ENCODE data around the gene AIF1L. TPM values are rescaled to one million over a fixed set of nuclear protein-coding genes. Genes with fewer than 3 reads are reported as not detected.

Gene AIF1L
- total and polyA plus RNA-seq, 2 of the 4 experiments (the other 2 are of a cell fraction) = 0.18 to 0.19 TPM

GRCh38 chr9:131048332-131048731, 48.0 kb upstream of the AIF1L start:
- no peak for TF ChIP-seq MAZ (IDR thresholded peaks at IDR 0.05; ENCODE audit: borderline replicate concordance, low read depth, low read length)
- Histone ChIP-seq H3K36me3 (ENCODE audit: control insufficient read depth, insufficient read depth, low read length) (no peaks in the 10 kb centered on the region), H3K4me1 (ENCODE audit: control insufficient read depth, insufficient read depth, low read length) (no peaks in the 10 kb centered on the region; the same call in 1 of the 2 replicates), H3K27ac (ENCODE audit: insufficient read depth, low read length) (no peak overlapping the region), H2AFZ (replicated peaks; ENCODE audit: low read length, poor library complexity) (no peak overlapping the region), H3K4me3 (ENCODE audit: insufficient read depth, low read depth, low read length) (no peak overlapping the region), H3K4me2 (ENCODE audit: low read depth, low read length) (no peak overlapping the region), H3K14ac (replicated peaks; ENCODE audit: low read depth, low read length) (no peak overlapping the region), H3K4ac (ENCODE audit: low read depth, low read length) (no peak overlapping the region), H2BK20ac (ENCODE audit: low read depth, low read length) (no peak overlapping the region), H4K20me1 (ENCODE audit: insufficient read depth, low read length) (no peaks in the 10 kb centered on the region), H3K9ac (ENCODE audit: low read depth, low read length) (no peak overlapping the region), H2BK15ac (ENCODE audit: low read depth, low read length) (no peak overlapping the region), H3K9me1 (ENCODE audit: insufficient read depth, low read length) (no peaks in the 10 kb centered on the region), H3K9me3 (ENCODE audit: control insufficient read depth, insufficient read depth, low read length) (peaks cover 5% of the 10 kb centered on the region), H4K91ac (ENCODE audit: insufficient read depth, low read depth, low read length) (no peak overlapping the region), H3K27me3 (ENCODE audit: control insufficient read depth, insufficient read depth, low read length) (peaks cover 15% of the 10 kb centered on the region), H3K79me1 (ENCODE audit: low read depth in 1 of 2, low read length in 2 of 2) (no peaks in the 10 kb centered on the region), H3K23ac (ENCODE audit: low read depth, low read length) (no peak overlapping the region), H3K18ac (ENCODE audit: low read depth, low read length) (no peak overlapping the region), H3K56ac (ENCODE audit: extremely low read depth, insufficient read depth, low read length) (no peak overlapping the region), H2AK5ac (ENCODE audit: low read depth, low read length) (no peak overlapping the region), H2BK120ac (ENCODE audit: low read depth, low read length) (no peak overlapping the region), H4K5ac (ENCODE audit: low read depth, low read length) (no peak overlapping the region), H4K8ac (ENCODE audit: low read depth in 2 of 2, low read length in 2 of 2) (no peak overlapping the region), H2BK5ac (ENCODE audit: low read depth, low read length, poor library complexity, severe bottlenecking) (no peak overlapping the region), H2AK9ac (replicated peaks; ENCODE audit: low read depth, low read length, poor library complexity) (no peak overlapping the region)
- CTCF ChIA-PET = interaction anchor here (1.6 kb wide), 1 partner anchor 9 kb away, joined by 4 read pairs; no protein-coding TSS in a partner anchor
- intact Hi-C loops (cut with micrococcal nuclease) = loop anchor here (5.0 kb wide), 1 partner anchor 156 kb away; no protein-coding TSS in a partner anchor
- POLR2A ChIA-PET (ENCODE audit: unreplicated experiment) = no interaction called here
- no TSS peak for BruUV-seq (replicated peaks)
- ATAC-seq (ENCODE audit: low read depth) (no peak), DNase-seq (no peak)
- in situ Hi-C loops (cut with MboI; ENCODE audit: low sequenced_read_pairs) = loop anchor here (10.0 kb wide), 1 partner anchor 344 kb away; no protein-coding TSS in a partner anchor
- dilution Hi-C loops (cut with HindIII; ENCODE audit: low sequenced_read_pairs, unreplicated experiment) = no loop called here
- no CpG with 5 or more reads among the region's 6 CpGs for WGBS, 2 experiments (ENCODE audit: extremely low coverage in 2 of 2, insufficient read length in 1 of 2)

Data from IMR-90 (cell line).